Natural killer cell (primary cell): ENCODE measurements around the gene RHEX. TPM values are rescaled to one million over a fixed set of nuclear protein-coding genes. Genes with fewer than 3 reads are reported as not detected.

Source experiments
- ATAC-seq, 3 donors: fragments of 150-1000 bp in 2 of 3; fragments of 200-7000 bp in 1 of 3; cut with Tn5 transposase; 1 replicate in 1 of 3; 2 replicates in 2 of 3; pipeline ENCODE4 v1.10.0; 2021; ENCODE audit warnings: mild to moderate bottlenecking in 2 of 3, moderate library complexity in 2 of 3
- DNase-seq, 2 donors: peaks; one replicate each; pipeline versions ENCODE4 v3.0.0 to v3.0.0-alpha.2; 2013 to 2021; ENCODE audit warnings: mixed read lengths in 1 of 2
- H3K27ac ChIP-seq: one replicate; pipeline ENCODE4 v1.5.1; 2013; ENCODE audit warnings: mild to moderate bottlenecking, low read length
- H3K27me3 ChIP-seq: one replicate; pipeline ENCODE4 v1.6.1; 2013; ENCODE audit warnings: low read length; ENCODE audit not compliant: control insufficient read depth, insufficient read depth
- H3K36me3 ChIP-seq: one replicate; pipeline ENCODE4 v1.6.1; 2013; ENCODE audit warnings: low read length; ENCODE audit not compliant: control insufficient read depth, insufficient read depth
- H3K4me1 ChIP-seq: one replicate; pipeline ENCODE4 v1.6.1; 2013; ENCODE audit warnings: low read length; ENCODE audit not compliant: control insufficient read depth, insufficient read depth
- H3K4me3 ChIP-seq: one replicate; pipeline ENCODE4 v1.5.1; 2013; ENCODE audit warnings: low read length
- H3K9me3 ChIP-seq: one replicate; pipeline ENCODE4 v1.6.1; 2013; ENCODE audit warnings: low read length; ENCODE audit not compliant: control insufficient read depth, insufficient read depth
- H3K27ac Mint-ChIP-seq, 2 donors: one replicate each; pipeline ENCODE4 v1.8.0; 2022; ENCODE audit warnings: mild to moderate bottlenecking in 2 of 2, mixed read lengths in 2 of 2, moderate library complexity in 1 of 2
- H3K27me3 Mint-ChIP-seq, 2 donors: one replicate each; pipeline ENCODE4 v1.8.0; 2022; ENCODE audit warnings: low read depth in 2 of 2, mixed read lengths in 2 of 2
- H3K36me3 Mint-ChIP-seq: one replicate; pipeline ENCODE4 v1.8.0; 2022; ENCODE audit warnings: mixed read lengths
- H3K4me1 Mint-ChIP-seq, 2 donors: one replicate each; pipeline ENCODE4 v1.8.0; 2022; ENCODE audit warnings: mixed read lengths in 2 of 2
- H3K4me3 Mint-ChIP-seq: one replicate; pipeline ENCODE4 v1.8.0; 2022; ENCODE audit warnings: mild to moderate bottlenecking, moderate library complexity, mixed read lengths
- H3K9me3 Mint-ChIP-seq, 2 donors: one replicate each; pipeline ENCODE4 v1.8.0; 2022; ENCODE audit warnings: mixed read lengths in 2 of 2
- WGBS: methylation state at CpG from one replicate; pipeline ENCODE4 v1.1.7; 2013; ENCODE audit warnings: missing lambda C conversion rate; ENCODE audit not compliant: insufficient coverage; 5-methylcytosine and 5-hydroxymethylcytosine counted together
- intact Hi-C: fragments of 100-400 bp; cut with micrococcal nuclease; formaldehyde crosslinking; loops from one replicate; pipeline ENCODE4 v1.14.2; 2022
- total RNA-seq, 4 donors: library from RNA; stranded (reverse); fragments of 120-200 nt in 1 of 4; gene quantifications; one replicate each; pipeline versions ENCODE4 v1.2.3 to v1.2.4, GENCODE V29; 2013 to 2022
- TF ChIP-seq, protein P1 (sequence below): fragments of 200-600 bp; IDR thresholded peaks from one replicate; pipeline ENCODE4 v1.8.0; 2022; ENCODE audit warnings: antibody characterized with exemption

Gene RHEX
- total RNA-seq, 3 donors from 2014 or later (not counting 1 experiment from before 2014, with no cell fraction given) = 0.24 to 21.3 TPM; not detected in 1

DNA sequence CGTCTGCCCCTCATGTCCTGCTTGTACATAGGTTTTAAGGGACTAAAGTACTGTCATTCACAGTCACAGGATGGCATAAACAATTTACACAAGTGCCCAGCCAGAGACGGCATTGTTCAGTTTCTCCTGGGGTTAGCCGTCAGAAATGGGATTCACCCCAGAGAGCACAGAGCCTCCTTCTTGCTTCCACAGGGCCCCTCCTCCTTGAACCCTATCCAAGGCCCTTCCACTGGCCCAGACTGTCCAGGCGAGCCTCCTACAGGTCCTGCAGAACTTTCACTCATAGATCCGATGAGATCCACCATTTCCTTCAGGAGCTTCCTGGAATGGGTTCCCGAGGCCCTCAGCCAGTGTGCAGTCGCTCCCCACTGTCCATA, 54.2 kb downstream of the RHEX start:
- H3K36me3 ChIP-seq = no peaks in the 10 kb centered on the region
- H3K27me3 ChIP-seq = no peaks in the 10 kb centered on the region
- H3K4me3 Mint-ChIP-seq = no peak overlapping the region
- no peak for ATAC-seq
- no peak overlapping the region for H3K4me3 ChIP-seq
- no peak for DNase-seq
- TF ChIP-seq, protein P1, sequence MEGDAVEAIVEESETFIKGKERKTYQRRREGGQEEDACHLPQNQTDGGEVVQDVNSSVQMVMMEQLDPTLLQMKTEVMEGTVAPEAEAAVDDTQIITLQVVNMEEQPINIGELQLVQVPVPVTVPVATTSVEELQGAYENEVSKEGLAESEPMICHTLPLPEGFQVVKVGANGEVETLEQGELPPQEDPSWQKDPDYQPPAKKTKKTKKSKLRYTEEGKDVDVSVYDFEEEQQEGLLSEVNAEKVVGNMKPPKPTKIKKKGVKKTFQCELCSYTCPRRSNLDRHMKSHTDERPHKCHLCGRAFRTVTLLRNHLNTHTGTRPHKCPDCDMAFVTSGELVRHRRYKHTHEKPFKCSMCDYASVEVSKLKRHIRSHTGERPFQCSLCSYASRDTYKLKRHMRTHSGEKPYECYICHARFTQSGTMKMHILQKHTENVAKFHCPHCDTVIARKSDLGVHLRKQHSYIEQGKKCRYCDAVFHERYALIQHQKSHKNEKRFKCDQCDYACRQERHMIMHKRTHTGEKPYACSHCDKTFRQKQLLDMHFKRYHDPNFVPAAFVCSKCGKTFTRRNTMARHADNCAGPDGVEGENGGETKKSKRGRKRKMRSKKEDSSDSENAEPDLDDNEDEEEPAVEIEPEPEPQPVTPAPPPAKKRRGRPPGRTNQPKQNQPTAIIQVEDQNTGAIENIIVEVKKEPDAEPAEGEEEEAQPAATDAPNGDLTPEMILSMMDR = no peak
- no peaks in the 10 kb centered on the region for H3K9me3 Mint-ChIP-seq
- H3K36me3 Mint-ChIP-seq = no peaks in the 10 kb centered on the region
- peaks cover 6 to 11% of the 10 kb centered on the region in 2 donors for H3K27me3 Mint-ChIP-seq
- H3K4me1 Mint-ChIP-seq = no peaks in the 10 kb centered on the region
- 87% methylated on average over 7 of the region's 7 CpGs for WGBS
- no peak overlapping the region for H3K27ac Mint-ChIP-seq
- no peak overlapping the region for H3K27ac ChIP-seq
- H3K9me3 ChIP-seq = no peaks in the 10 kb centered on the region
- intact Hi-C loops = no loop called here
- H3K4me1 ChIP-seq = no peaks in the 10 kb centered on the region

DNA sequence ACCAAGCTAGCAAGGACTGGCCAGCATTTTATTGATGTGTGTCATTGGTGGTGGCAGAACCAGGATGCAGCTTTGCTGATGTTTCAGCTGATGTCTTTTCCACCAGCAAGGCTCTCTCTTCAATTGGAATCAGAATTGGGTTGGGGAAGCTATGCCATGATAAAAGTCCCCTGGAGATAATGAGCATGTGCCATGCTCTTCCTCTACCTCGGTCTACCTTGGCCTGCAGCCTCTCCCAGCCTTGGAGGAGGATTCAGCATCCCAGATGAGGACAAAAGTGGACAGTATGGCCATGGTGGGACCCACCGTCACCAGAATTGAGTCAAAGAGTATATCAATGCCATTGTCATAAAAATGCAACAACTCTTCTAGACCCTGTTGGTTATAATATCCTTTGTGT, 55.7 kb downstream of the RHEX start:
- Histone ChIP-seq H3K27me3 (no peaks in the 10 kb centered on the region), H3K4me1 (no peaks in the 10 kb centered on the region), H3K9me3 (no peaks in the 10 kb centered on the region), H3K4me3 (no peak overlapping the region), H3K27ac (no peak overlapping the region), H3K36me3 (no peaks in the 10 kb centered on the region)
- no peak for DNase-seq
- H3K4me3 Mint-ChIP-seq = no peak overlapping the region
- H3K36me3 Mint-ChIP-seq = no peaks in the 10 kb centered on the region
- TF ChIP-seq, protein P1 = no peak
- 63% methylated on average over 1 of the region's 2 CpGs for WGBS
- H3K27me3 Mint-ChIP-seq = peaks cover 0 to 11% of the 10 kb centered on the region in 2 donors
- intact Hi-C loops = no loop called here
- no peaks in the 10 kb centered on the region for H3K4me1 Mint-ChIP-seq
- H3K27ac Mint-ChIP-seq = no peak overlapping the region
- no peaks in the 10 kb centered on the region for H3K9me3 Mint-ChIP-seq
- ATAC-seq = no peak

DNA sequence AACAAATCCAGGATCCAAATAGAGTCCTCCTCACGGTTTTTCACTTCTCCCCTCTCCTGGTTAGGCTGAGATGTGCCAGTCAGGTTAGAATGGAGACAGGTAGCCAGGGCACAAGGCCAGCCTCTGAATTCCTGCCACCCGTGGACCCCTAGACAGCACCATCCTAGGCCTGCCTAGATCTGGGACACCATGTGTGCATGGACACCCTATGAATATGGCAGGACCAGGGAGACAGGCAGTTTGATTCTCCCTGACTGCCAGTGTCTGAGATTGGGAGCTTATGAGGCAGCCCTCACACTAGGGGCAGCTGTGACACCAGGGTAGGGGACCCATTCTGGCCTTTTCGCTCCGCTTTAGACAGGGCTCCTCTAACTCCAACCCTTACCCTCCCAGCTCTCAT, 56.7 kb downstream of the RHEX start:
- H3K36me3 ChIP-seq = no peaks in the 10 kb centered on the region
- H3K27me3 Mint-ChIP-seq = peaks cover 8% of the 10 kb centered on the region in 2 donors
- no peak overlapping the region for H3K27ac ChIP-seq
- WGBS = 83% methylated on average over 4 of the region's 4 CpGs
- no peak overlapping the region for H3K27ac Mint-ChIP-seq
- DNase-seq (no peak), ATAC-seq (no peak)
- H3K4me1 Mint-ChIP-seq = no peaks in the 10 kb centered on the region
- TF ChIP-seq, protein P1 = no peak
- no peaks in the 10 kb centered on the region for H3K36me3 Mint-ChIP-seq
- H3K4me3 ChIP-seq = no peak overlapping the region
- no peaks in the 10 kb centered on the region for H3K4me1 ChIP-seq
- H3K4me3 Mint-ChIP-seq = no peak overlapping the region
- H3K27me3 ChIP-seq = no peaks in the 10 kb centered on the region
- H3K9me3 ChIP-seq = no peaks in the 10 kb centered on the region
- intact Hi-C loops = no loop called here
- H3K9me3 Mint-ChIP-seq = no peaks in the 10 kb centered on the region

GRCh38 chr1:206110161-206110560, 57.2 kb downstream of the RHEX start:
- Mint-ChIP-seq H3K27me3 (peaks cover 8% of the 10 kb centered on the region in 2 donors), H3K4me1 (no peaks in the 10 kb centered on the region), H3K4me3 (no peak overlapping the region), H3K9me3 (no peaks in the 10 kb centered on the region), H3K27ac (no peak overlapping the region), H3K36me3 (no peaks in the 10 kb centered on the region)
- Histone ChIP-seq H3K9me3 (no peaks in the 10 kb centered on the region), H3K4me3 (no peak overlapping the region), H3K36me3 (no peaks in the 10 kb centered on the region), H3K4me1 (no peaks in the 10 kb centered on the region), H3K27me3 (no peaks in the 10 kb centered on the region), H3K27ac (no peak overlapping the region)
- DNase-seq = no peak
- intact Hi-C loops = no loop called here
- WGBS = 95% methylated on average over 15 of the region's 15 CpGs
- TF ChIP-seq, protein P1 = no peak
- ATAC-seq = no peak
